Measurements from ENCODE around the gene SART1.

SART1 gene

GRCh38 chr11:65968600-65969482 is 7.3 kb downstream of the SART1 start:
- no peak for DNase-seq (ENCODE audit: low read depth)
- TF ChIP-seq CTCF (IDR thresholded peaks at IDR 0.05; ENCODE audit: low read depth, low read length, missing control alignments), result no peak
- no peak overlapping the region for H3K4me3 ChIP-seq (ENCODE audit: low read depth, low read length)
- in situ Hi-C loops (cut with HindIII; ENCODE audit: low sequenced_read_pairs), result no loop called here

GRCh38 chr11:65972116-65972515 is 10.6 kb downstream of the SART1 start:
- H3K4me3 ChIP-seq (ENCODE audit: low read depth, low read length), result no peak overlapping the region
- no peak for DNase-seq (ENCODE audit: low read depth)
- in situ Hi-C loops (cut with HindIII; ENCODE audit: low sequenced_read_pairs), result no loop called here
- TF ChIP-seq CTCF (IDR thresholded peaks at IDR 0.05; ENCODE audit: low read depth, low read length, missing control alignments), result no peak

- H3K4me3 ChIP-seq (ENCODE audit: low read depth, low read length), result no peak overlapping the region
- DNase-seq (ENCODE audit: low read depth), result no peak
- TF ChIP-seq CTCF (IDR thresholded peaks at IDR 0.05; ENCODE audit: low read depth, low read length, missing control alignments), result no peak
- in situ Hi-C loops (cut with HindIII; ENCODE audit: low sequenced_read_pairs), result no loop called here
Measured at GRCh38 chr11:65973439-65974110, 12.0 kb downstream of the SART1 start.

- in situ Hi-C loops (cut with HindIII; ENCODE audit: low sequenced_read_pairs), result no loop called here
- TF ChIP-seq CTCF (IDR thresholded peaks at IDR 0.05; ENCODE audit: low read depth, low read length, missing control alignments), result no peak
- DNase-seq (ENCODE audit: low read depth), result no peak
- no peak overlapping the region for H3K4me3 ChIP-seq (ENCODE audit: low read depth, low read length)
Measured at GRCh38 chr11:65975771-65976170, 14.2 kb downstream of the SART1 start.

- in situ Hi-C loops (cut with HindIII; ENCODE audit: low sequenced_read_pairs), result no loop called here
- TF ChIP-seq CTCF (IDR thresholded peaks at IDR 0.05; ENCODE audit: low read depth, low read length, missing control alignments), result no peak
- no peak overlapping the region for H3K4me3 ChIP-seq (ENCODE audit: low read depth, low read length)
- DNase-seq (ENCODE audit: low read depth), result no peak
Measured at GRCh38 chr11:65976216-65977176, 15.0 kb downstream of the SART1 start.

Data from astrocyte of the cerebellum (primary cell).